Vagina (tissue), 2 donors: ENCODE results near the gene SMIM35. TPM values are rescaled to one million over a fixed set of nuclear protein-coding genes. Genes with fewer than 3 reads are reported as not detected.

Experiments
- DNase-seq, 2 donors: peaks; one replicate each; pipeline ENCODE4 v3.0.0-alpha.2; 2017; ENCODE audit errors: extremely low spot score in 2 of 2
- H3K27ac ChIP-seq: fragments of 200-600 bp; sonication (generic); one replicate; pipeline ENCODE4 v1.5.1; 2019
- H3K27me3 ChIP-seq: fragments of 200-600 bp; sonication (generic); one replicate; pipeline ENCODE4 v1.5.1; 2019
- H3K36me3 ChIP-seq, 2 donors: fragments of 200-600 bp; sonication (generic); one replicate each; pipeline ENCODE4 v1.5.1; 2017 to 2019
- H3K4me1 ChIP-seq: fragments of 200-600 bp; sonication (generic); one replicate; pipeline ENCODE4 v1.5.1; 2019
- H3K4me3 ChIP-seq, 2 donors: fragments of 200-600 bp; sonication (generic); 1 replicate in 1 of 2; 2 replicates in 1 of 2; pipeline ENCODE4 v1.5.1; 2016 to 2019
- H3K9me3 ChIP-seq: fragments of 200-600 bp; sonication (generic); one replicate; pipeline ENCODE4 v1.5.1; 2019
- CTCF ChIP-seq, 3 experiments: fragments of 450-650 bp in 2 of 3; fragments of 200-600 bp in 1 of 3; sonication (generic) in 1 of 3; IDR thresholded peaks; one replicate each; pipeline ENCODE4 v1.5.1; 2017 to 2019; ENCODE audit warnings: antibody characterized with exemption in 3 of 3, mild to moderate bottlenecking in 2 of 3, moderate library complexity in 2 of 3
- POLR2A ChIP-seq, 2 donors: fragments of 450-650 bp; IDR thresholded peaks; one replicate each; pipeline ENCODE4 v1.6.1; 2017; ENCODE audit warnings: antibody characterized with exemption in 2 of 2, mild to moderate bottlenecking in 2 of 2, moderate library complexity in 2 of 2
- POLR2AphosphoS5 ChIP-seq, 2 donors: sonication (generic); formaldehyde crosslinking; IDR thresholded peaks; one replicate each; pipeline ENCODE4 v1.9.0; 2017; ENCODE audit warnings: antibody characterized with exemption in 2 of 2, mild to moderate bottlenecking in 2 of 2, low read depth in 1 of 2; ENCODE audit not compliant: insufficient read depth in 1 of 2
- intact Hi-C: fragments of 100-400 bp; cut with DNase I; formaldehyde crosslinking; loops from one replicate; pipeline ENCODE4 v1.15.1; 2023
- total RNA-seq: library from RNA; depleted of rRNA; stranded (reverse); fragments of >200 nt; gene quantifications from one replicate; pipeline ENCODE4 v1.2.3, GENCODE V29; 2016

Gene SMIM35
- total RNA-seq, 1 donor from 2014 or later = not detected

DNA sequence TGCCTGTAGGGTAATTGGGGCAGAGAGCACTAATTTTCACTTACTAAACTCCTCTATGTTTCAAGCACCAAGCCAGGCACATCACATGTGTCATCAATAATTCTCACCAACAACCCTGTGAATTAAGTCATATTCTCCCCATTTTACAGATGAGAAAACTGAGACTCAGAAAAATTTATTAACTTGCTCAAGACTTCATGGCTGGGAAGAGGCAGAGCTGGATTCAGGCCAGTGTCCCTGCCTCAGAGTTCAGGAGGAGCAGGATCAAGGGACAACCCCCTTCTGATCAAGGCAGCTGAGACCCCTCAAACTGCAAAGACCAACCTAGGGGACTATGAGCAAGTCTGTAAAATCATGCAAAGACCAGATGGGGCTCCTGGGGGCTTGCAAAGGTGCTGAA lies 2.1 kb downstream of the SMIM35 start:
- Histone ChIP-seq H3K27me3 (no peaks in the 10 kb centered on the region), H3K4me3 (no peak overlapping the region), H3K27ac (no peak overlapping the region), H3K9me3 (no peaks in the 10 kb centered on the region), H3K36me3 (no peaks in the 10 kb centered on the region), H3K4me1 (peaks cover 14% of the 10 kb centered on the region)
- intact Hi-C loops = no loop called here
- TF ChIP-seq CTCF (IDR thresholded peaks at IDR 0.05) (no peak), POLR2AphosphoS5 (IDR thresholded peaks at IDR 0.05; ENCODE audit: insufficient read depth in 1 of 2, low read depth in 1 of 2) (no peak), POLR2A (IDR thresholded peaks at IDR 0.05) (no peak)
- DNase-seq = no peak

DNA sequence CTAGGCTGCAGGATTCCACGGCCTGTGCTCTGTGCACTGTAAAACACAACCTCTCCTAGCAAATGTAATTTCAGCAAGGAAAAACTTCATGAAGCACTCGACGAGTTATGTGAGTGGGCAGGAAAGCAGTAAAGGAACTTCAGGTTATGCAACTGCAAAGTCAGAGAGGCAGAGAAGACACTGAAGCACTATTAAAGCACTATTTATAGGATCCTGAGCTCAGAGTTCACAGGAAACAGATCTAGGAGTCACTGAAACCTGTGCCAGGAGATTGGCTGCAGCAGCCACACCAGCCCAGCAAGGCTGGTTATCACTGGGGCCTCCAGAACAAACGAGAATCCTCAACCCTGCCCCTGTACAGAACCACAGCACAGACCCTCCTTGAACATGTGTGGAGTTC lies 2.5 kb downstream of the SMIM35 start:
- no peak overlapping the region for H3K4me3 ChIP-seq
- no peak for DNase-seq
- no peaks in the 10 kb centered on the region for H3K27me3 ChIP-seq
- no peaks in the 10 kb centered on the region for H3K9me3 ChIP-seq
- intact Hi-C loops = no loop called here
- no peaks in the 10 kb centered on the region for H3K36me3 ChIP-seq
- TF ChIP-seq POLR2A (IDR thresholded peaks at IDR 0.05) = no peak
- TF ChIP-seq POLR2AphosphoS5 (IDR thresholded peaks at IDR 0.05; ENCODE audit: insufficient read depth in 1 of 2, low read depth in 1 of 2) = peak in 1 of 2 donors; percentile 58
- peaks cover 14% of the 10 kb centered on the region for H3K4me1 ChIP-seq
- H3K27ac ChIP-seq = no peak overlapping the region

- intact Hi-C loops = no loop called here
- no peaks in the 10 kb centered on the region for H3K36me3 ChIP-seq
These were observed 3.7 kb downstream of the SMIM35 start for GRCh38 chr11:118082880-118083552.

DNA sequence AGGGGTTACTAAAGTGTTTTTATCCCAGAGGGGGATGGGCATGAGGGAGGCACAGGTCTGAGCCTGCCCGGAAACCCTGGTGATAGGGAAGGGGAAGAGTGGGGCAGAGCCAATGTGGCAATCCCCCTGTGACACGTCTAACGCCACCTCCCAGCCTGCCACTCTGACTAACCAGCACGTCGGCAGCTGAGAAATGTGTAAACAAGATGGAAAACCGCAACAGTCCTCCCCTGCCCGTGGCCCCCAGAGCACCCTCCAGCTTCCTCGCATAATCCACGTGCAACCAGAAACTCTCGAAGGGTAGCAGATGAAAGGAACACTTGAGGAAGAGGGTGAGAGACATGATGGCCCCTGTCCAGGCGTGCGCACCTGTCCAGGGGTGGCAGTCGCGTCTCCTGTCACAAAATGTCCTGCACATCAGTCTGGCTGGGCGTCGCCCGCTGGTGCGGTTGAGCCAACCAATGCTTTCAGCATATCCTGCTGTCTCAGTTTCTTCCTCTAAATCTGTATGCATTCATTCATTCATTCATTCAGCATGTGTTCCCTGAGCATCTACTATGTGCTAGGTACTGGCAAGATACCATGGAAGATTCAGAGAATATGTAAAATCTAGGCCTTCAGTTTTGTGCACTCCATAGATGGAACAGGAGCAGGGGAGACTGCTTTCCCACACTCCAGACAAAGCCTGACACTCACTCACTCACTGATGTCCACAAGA lies 5.4 kb downstream of the SMIM35 start:
- no peak for TF ChIP-seq POLR2A (IDR thresholded peaks at IDR 0.05)
- no peak for TF ChIP-seq CTCF (IDR thresholded peaks at IDR 0.05)
- TF ChIP-seq POLR2AphosphoS5 (IDR thresholded peaks at IDR 0.05; ENCODE audit: insufficient read depth in 1 of 2, low read depth in 1 of 2) = no peak
- Histone ChIP-seq H3K9me3 (no peaks in the 10 kb centered on the region), H3K27me3 (no peaks in the 10 kb centered on the region), H3K36me3 (no peaks in the 10 kb centered on the region), H3K27ac (no peak overlapping the region), H3K4me1 (peaks cover 14% of the 10 kb centered on the region), H3K4me3 (no peak overlapping the region)
- DNase-seq = no peak
- intact Hi-C loops = no loop called here

More at GRCh38 chr11:118082880-118083552, 3.7 kb downstream of the SMIM35 start:
- Histone ChIP-seq H3K4me1 (peaks cover 14% of the 10 kb centered on the region), H3K27ac (no peak overlapping the region), H3K9me3 (no peaks in the 10 kb centered on the region), H3K27me3 (no peaks in the 10 kb centered on the region), H3K4me3 (no peak overlapping the region)
- DNase-seq = no peak
- TF ChIP-seq POLR2AphosphoS5 (IDR thresholded peaks at IDR 0.05; ENCODE audit: insufficient read depth in 1 of 2, low read depth in 1 of 2) = no peak
- no peak for TF ChIP-seq POLR2A (IDR thresholded peaks at IDR 0.05)
- no peak for TF ChIP-seq CTCF (IDR thresholded peaks at IDR 0.05)

DNA sequence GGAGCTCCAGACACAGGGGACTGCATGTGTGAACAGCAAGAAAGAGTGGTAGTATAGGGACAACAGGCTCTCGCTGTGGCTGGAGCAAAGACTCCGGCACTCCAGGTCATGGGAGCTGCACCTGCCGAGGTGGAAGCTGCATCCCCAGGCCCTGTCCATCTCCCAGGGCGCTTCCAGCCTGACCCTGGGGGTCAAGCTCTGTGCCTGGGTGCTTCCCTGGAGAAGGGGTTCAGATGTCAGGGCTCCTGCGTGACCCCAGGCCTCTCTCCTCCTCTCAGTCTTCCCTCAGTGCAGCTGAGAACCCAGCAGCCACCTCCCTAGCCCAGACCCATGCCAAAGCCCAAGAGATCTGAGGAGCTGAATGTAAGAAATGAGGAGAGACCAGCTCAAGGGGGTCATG lies 6.5 kb downstream of the SMIM35 start:
- no peak overlapping the region for H3K27ac ChIP-seq
- no peaks in the 10 kb centered on the region for H3K9me3 ChIP-seq
- DNase-seq = no peak
- H3K4me1 ChIP-seq = peaks cover 14% of the 10 kb centered on the region
- H3K27me3 ChIP-seq = no peaks in the 10 kb centered on the region
- H3K4me3 ChIP-seq = no peak overlapping the region
- no peaks in the 10 kb centered on the region for H3K36me3 ChIP-seq
- intact Hi-C loops = no loop called here
- no peak for TF ChIP-seq POLR2AphosphoS5 (IDR thresholded peaks at IDR 0.05; ENCODE audit: insufficient read depth in 1 of 2, low read depth in 1 of 2)
- TF ChIP-seq POLR2A (IDR thresholded peaks at IDR 0.05) = no peak
- TF ChIP-seq CTCF (IDR thresholded peaks at IDR 0.05) = no peak
